GM21515 (cell line): ENCODE measurements around the gene CDK14.

Source experiments
- ATAC-seq: cut with Tn5 transposase; IDR thresholded peaks from one replicate; pipeline ENCODE4 v1.9.1; 2021; ENCODE audit not compliant: unreplicated experiment

The CDK14 gene

DNA sequence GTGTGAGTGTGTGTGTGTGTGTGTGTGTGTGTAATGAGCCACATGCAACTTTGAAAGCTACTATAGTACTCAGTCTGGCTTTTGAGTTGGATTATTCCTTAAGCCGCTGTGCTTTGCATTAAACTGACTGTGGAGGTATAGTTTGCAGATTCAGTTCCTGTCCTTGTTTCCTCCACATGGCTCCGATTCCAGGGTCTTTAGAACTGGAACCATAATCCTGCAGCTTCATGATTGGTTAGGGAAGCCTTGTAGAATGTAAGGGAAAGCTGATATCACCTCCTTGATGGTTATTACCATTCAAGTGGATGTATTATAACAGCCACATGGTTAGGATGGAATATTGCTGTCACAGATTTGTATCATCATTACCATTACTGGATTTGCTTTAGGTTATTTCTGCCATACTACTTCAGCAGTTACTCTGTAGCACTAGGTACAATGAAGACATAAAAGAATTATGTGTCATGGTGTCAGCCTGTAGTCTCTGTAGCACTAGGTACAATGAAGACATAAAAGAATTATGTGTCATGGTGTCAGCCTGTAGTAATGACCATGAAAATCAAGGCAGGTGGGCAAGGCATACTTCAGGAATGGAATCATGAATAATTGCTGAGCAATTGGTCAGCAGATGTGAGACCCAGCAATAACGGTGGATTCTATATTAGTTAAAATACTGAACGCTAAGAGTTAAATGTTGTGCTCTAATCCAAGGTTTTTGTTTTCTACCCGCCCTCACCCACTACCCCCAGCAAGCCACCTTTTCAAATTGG lies 393.1 kb downstream of the CDK14 start:
- no peak for ATAC-seq

DNA sequence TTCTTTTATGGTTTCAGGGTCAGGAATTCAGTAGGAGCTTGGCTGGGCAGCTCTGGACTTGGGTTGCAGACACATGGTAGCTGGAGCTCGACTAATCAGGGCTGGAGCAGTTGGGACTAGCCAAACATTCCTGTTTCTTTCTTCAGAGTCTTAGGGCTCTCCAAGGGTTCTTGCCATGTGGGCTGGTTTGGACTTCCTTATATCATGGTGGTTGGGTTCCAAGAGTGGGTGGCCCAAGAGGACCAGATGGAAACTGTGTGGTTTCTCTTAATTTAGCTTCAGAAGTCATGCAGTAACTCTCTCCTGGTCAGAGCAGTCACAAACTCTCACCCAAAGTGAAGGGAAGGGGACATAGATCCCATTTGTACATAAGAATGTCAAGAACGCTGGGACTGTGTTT lies 398.0 kb downstream of the CDK14 start:
- no peak for ATAC-seq

DNA sequence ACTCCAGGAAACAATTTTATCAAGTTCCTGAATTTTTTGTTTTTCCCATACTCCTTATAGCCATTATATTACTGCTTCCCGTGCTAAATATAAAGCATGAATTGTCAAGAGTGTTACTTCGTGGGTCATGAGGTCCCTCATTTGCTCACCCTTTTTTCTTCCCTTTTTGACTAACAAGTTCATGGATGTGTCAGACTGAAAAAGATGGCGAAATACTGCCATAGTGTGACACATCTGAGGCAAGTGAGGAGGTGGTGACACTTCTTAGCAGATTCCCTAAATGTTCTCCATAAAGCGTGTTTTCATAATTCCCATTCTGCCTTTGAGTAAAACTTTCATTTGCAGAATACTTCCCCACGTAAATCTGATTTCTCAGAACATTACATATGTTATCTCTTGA lies 398.5 kb downstream of the CDK14 start:
- ATAC-seq: no peak

DNA sequence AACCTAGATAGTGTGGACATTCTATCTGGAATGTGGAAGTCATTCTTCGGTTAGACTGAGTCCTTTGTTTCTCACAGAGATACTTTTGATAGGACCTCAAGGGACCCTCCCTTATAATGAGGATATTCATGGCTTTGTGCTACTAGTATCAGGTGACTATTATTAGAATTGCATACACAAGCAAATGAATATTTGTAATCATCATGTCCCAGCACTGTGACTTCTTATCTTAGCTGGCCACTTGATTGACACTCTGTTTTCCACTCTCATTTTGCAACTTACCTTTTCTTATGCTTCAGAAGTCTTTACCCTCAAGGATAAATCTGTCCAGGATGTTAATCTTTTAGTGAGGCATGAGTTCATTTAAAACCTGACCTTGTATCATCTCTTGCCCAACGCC lies 399.9 kb downstream of the CDK14 start:
- ATAC-seq: no peak

DNA sequence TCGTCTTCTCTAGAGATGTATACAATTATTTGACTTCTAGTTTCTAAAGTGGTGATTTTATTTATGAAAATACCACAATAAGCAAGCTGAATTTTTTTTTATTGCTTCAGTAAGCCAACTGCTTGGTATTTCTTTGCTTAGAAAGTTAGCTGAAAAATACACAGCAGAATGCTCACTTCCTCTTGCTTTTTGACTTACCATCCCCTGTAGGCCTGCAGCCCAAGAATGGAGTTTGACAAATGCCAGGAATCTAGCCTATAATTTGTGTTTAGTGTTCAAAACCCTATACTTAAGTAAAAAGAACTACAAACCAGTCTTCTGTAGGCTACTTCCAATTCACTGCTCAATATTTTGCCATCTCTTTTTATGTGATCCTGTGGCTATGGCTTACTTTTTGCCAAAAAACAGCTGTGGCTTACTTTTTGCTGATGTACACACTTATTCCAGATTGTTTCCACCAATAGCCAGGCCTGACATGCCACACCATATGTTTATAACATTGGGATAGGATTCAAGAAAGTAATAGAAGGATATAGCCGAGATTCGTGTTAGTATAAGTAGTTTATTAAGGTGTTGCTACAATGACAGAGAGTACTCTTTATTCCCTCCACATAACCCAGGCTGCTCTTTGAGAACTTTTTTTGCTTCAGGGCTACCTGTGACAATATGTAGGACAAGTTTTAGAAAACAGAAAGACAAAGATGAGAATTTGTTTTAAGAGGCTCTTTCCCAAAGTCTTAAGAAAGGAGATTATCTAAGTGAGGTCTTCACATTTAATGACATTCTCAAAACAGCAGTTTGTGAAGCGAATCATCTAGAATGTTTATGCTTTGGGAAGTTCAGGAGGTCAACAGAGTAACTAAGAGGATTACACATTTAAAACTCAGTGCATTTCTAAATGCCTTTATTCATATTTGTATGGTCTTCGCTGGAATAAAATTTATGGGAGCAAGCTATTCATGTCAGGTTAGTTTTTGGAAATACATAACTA lies 404.2 kb downstream of the CDK14 start:
- no peak for ATAC-seq

DNA sequence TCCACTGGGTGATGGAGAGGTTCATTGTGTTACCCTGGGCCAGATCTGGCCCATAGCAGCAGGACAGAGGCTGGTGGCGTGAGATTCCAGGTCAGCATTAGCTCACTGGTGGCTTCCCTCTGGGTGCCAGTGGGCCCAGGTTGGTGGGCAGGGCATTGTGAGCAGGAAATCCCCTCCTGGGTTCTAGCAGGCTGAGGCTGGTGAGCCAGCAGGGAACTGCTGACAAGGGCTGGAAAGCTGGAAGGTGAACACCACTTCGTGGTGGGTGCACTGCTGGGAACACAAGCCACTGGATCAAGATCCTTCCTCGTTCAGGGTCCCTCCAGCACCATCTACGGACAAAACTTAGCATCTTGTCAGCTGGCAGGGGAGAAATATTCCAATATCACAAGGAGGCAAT lies 408.9 kb downstream of the CDK14 start:
- ATAC-seq: no peak

DNA sequence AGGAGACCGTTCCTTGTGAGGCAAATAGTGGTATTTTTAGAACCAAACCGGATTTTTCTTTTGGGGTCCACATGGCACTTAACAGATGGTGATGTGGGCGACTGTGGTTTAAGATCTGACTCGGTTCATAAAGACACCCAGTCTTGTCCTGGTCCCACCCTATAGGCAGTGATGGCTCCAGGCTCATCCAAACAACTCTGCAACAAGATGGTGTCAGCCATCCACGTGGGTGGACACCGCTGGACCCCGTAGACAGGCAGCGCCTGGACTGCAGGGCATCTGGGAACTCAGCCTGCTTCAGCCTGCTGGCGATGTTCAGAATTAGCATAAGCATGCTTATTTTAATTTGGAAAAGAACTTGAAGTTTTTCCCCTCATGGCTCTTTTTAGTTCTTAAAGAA lies 409.7 kb downstream of the CDK14 start:
- ATAC-seq: no peak

DNA sequence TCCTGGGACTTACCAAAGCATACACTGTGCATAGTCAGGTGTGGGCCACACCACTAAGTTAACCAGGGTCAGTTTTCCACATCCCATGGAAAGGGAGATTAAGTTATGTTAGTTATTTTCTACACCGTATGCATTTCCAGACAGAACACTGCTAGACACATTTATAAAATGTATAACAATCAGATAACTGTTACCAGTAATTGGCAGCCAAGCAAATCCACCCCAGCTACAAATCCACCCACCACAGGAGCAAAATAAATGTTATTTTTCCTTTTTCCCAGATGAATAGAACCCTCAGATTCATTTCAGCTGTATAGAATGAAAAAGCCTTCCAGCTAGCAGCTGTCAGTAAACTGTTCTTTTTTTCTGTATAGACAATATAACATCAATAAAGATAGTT lies 411.2 kb downstream of the CDK14 start:
- ATAC-seq: no peak

DNA sequence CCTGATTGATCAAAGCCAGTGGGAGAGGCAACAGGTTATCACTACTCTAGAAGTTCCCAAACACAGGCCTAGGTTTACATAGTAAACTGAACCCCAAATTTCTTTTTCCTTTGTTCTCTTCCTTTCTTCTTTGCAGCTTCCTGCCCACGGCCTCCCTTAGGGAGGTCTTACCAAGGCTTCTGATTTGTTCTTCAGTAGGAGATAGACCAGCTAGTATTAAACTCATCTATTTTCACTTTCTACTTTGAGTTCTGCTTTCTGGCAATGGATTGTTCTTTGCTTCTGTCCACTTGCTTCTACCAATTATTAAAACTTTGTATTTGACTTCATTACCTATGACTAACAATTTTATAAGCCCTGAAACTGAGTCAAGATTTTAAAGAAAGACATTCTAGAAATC lies 417.0 kb downstream of the CDK14 start:
- ATAC-seq: no peak

DNA sequence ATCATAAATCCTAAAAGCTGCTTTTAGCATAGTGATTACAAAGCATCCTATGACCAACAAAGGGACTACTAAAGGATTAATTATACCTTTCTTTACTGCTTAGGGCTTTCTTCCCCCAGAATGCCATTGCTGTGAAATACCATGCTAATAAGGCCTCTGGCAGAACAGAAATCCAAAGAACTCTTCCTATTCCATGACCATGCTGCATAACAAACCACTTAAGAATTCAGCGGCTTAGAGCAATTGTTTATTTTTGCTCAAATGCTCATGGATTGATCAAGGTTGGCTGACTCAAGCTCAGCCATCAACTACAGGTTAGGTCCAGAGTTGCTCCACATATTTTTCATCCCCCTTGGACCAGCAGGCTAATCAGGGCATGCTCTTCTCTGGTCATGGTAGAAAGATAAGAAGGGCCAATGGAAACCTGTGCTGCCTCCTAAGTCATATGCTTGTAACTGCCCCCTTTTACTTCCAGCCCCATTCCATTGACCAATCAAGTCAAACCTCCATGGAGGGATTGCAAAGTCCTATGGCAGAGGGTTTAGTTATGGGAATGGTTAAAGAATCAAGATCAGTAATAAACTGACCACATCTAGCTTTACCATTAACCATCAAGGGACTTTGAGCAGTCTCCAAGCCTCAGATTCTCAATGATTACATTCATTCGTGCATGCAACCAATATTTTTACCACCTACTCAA lies 423.7 kb downstream of the CDK14 start:
- no peak for ATAC-seq

DNA sequence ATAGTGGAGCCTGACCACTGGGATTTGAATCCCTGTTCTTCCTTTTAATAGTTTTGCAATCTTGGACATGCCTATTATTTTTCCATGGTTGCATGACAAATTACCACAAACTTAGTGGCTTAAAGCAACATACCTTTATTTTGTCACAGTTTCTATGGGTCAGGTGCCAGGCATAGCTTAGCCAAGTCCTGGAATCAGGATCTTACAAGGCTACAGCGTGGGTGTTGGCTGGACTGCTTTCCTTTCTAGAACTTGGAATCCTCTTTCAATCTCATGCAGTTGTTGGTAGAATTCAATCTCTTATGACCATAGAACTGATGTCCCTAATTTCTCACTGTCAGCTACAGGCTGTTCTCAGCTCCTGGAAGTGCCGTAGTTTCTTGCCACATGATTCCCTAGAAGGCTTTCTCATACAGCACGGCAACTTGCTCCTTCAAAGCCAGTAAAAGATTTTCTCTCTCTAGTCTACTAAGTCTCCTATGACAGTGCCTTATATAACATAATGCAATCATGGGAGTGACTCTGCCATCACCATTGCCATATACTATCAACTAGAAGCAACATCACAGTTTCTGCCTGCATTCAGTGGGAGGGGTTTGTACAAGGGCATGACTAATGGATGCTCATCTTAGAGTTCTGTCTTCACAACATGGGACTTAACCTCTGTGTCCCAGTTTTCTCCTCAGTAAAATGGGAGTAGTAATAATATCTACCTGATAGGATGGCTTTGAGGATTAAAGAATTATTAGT lies 424.7 kb downstream of the CDK14 start:
- no peak for ATAC-seq

DNA sequence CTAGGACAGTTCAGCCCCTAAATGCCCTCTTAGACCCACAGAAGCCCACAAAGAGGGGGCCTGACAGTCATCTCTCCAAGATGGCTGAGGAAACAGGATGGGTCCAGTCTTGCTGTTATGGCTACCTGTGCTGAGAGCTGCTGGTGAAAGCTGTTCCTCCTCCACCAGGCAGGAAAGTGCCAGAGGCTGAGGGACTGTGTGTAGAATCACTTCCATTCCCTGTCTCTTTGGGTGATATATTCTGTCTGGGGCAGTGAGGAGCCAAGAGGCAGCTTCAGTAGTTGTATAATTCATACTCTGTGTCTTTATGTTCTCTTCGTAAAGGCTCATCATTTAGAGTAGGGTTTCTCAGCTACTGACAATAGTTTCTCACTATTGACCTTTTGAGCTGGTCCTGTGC lies 425.8 kb downstream of the CDK14 start:
- ATAC-seq: no peak

DNA sequence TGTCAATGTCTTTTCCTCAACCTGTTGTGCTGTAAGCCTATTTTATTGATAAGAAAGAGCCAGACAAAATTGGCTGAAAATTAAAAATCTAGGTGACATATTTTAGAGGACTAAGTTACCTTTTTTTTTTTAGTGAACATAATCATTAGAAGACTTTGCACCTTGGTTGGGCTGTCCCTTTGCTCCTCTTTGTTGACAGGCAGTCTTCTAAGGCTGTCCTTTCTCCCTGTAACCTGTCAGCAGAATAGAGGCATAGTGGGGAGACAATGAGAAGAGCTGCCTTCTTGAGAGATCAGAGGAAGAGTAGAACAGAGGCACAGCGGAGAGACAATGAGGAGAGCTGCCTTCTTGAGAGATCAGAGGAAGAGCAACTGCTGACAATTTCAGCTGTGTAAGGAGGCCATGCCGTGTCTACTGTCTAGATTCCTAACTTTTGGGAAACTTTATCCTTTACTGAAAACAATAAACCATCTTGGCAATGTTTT lies 429.8 kb downstream of the CDK14 start:
- ATAC-seq: no peak

DNA sequence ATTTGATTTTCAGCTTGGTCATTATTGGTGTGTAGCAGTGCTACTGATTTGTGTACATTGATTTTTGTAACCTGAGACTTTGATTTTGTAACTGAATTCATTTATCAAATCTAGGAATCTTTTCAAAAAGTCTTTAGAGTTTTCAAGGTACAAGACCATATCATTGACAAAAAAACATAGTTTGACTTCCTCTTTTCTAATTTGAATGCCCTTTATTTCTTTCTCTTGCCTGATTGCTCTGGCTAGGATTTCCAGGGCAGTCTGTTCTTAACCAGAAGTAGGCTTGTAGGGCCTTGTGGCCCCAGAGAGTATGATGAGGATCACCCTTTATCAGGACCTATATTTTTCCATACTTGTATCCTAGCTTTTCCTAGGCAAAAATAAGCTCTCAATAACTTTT lies 433.6 kb downstream of the CDK14 start:
- no peak for ATAC-seq

DNA sequence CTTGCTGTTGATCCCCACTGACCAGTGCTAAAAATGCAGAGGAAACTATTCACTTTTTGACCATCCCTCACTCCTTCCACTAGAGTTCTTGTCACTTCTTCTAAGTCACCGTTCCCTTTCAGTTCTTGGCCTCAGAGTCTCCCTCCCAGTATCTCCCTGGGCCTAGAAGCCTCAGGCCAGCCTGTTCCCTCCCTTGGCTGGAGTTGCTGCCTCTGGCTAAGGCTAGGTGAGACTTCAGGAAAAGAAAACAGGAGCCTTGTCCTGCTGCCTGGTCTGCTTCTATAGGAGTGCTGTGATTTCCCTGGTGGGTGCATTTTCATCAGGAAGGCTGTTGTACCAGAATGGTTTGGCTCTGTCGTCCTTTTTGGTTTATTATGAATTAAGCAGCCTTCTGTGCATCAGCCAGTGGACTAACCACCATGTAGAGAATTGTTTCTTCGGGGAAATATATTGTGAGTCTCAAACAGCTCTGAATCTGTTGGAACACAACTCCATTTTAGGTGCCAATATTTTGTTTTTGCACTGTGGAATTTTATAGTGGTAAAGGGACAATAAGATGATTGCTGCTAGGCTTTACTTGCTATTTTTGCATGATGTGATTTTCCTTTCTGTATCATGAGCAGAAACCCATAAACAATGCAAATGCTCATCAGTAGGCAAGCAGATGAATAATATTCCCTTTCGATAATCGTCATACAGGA lies 434.7 kb downstream of the CDK14 start:
- ATAC-seq: no peak

DNA sequence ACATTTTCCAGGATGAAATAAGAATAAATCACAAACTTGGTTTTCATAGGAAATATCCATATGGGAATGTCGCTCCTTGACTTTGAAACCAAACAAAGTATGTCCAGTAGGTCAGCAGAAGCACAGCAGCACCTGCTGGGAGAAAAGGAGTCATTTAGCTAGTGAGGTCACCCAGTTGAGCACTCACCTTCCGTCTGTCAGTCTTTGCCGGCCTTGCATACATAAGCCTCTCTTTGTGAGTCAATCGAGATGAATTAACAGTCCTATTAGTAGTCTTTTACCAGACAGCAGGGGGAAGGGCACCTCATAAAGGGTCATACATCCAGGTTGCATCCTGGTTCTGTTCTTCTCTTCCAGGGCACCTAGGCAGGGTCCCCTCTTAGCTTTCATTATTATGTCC lies 435.6 kb downstream of the CDK14 start:
- no peak for ATAC-seq

DNA sequence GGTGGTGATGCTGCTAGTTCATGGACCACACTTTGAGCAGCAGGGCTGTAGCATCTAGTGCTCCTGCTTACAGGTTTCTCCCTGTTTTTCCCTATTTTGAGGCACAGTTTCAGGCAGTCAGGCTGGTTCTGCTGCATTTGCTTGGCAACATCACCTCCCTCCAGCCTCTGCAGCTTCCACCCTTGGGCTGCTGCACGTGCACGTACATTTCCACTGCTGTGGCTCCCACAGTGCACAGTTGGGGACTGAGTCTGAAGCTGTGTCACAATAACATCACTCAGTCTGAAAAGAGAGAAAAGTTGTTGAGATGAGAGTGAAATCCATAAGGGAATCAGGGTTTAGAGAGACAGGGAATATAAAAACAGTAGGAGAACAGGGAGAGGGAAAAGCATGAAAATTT lies 437.5 kb downstream of the CDK14 start:
- no peak for ATAC-seq

DNA sequence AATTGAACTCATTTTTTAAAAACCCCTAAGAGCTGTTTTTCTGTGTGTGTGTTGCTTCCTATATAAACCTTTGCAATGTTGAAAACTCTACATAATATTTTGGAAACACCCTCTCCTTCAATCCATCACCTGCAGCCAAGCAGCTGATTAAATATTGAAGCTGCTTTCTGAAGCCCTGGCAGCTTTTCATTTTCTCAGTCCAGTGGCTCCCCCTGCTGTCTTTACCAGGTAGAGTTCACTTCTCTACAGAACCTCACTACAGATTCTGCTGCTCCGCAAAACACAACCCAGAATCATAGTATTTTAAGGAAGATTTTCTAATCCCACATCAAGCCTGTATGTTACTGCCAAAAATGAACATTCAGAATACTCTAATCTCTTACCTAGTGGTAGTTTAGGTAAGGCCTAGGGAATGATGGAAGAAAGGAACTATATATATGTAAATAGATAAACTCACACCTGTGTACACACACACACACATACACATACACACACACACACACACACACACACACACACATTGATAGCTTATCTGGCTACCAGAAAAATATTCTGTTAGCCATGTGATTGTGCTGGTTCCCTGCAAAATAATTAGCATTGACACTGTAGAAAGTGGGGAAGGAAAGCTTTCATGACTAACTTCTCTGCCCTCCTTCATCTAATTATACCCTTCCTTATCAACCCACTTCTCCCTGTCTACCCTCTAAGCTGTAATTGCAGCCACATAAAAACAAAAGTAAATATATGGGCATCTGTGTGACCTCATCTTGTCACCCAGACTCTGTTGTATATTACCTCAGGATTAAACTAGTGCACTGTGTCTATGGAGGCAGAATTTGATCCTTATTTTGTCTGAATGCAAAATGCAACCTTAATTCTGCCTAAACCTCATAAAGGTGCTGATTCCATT lies 438.6 kb downstream of the CDK14 start:
- no peak for ATAC-seq

DNA sequence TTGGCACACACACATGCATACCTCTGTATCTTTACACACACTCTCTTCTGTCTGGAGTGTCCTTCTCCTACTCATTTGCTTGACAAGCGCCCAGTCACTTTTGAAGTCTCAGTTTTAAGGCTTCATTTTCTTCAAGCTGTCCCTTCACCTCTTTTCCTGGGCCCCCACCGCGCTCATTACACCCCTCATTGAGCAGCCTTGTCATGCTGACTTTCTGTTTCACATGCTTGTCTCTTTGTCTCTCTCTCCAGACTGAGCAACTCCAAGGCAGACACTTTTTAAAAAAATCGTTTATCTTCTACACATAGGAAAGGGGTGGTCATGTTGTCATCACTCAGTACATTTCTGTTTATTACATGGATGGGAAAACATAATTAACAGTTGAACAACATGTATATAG lies 442.9 kb downstream of the CDK14 start:
- peak; percentile 89 for ATAC-seq
